Measurements from ENCODE around the gene WIPF3.

WIPF3 gene

DNA sequence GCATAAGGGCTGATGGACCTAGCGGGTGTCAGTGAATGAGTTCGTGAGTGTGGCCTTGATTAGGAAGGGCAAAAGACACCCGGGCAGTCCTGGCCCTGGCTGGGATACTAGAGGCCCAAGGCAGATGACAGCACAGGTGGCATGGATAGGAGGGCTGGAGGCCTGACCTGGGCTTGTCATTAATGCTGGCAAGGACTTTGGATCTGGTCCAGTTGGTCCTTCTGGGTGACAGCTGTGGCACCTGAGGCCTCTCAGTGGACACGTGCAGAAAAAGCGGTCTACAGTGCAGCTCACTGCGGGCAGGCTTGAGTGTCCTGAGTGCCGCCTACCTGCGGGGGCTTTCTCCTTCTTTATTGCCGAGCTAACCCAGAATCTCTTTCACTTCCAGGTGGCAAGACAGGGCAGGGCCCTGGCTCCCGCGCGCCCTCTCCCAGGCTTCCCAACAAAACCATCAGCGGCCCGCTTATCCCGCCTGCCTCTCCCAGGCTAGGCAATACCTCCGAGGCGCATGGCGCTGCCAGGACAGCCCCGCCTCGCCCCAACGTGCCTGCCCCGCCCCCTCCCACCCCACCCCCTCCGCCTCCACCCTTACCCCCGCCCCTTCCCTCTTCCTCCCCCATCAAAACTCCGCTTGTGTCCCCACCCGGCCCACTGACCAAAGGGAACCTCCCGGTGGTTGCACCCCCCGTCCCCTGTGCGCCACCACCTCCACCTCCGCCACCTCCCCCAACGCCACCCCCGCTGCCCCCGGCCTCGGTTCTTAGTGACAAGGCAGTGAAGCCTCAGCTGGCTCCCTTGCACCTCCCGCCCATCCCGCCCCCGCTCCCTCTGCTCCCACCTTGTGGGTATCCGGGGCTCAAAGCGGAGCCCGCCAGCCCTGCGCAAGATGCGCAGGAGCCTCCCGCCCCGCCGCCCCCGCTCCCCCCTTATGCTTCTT, 77.4 kb downstream of the WIPF3 start:
- H3K27me3 ChIP-seq (ENCODE audit: insufficient read depth, poor library complexity, severe bottlenecking) = no peaks in the 10 kb centered on the region
- TF ChIP-seq, protein P1, sequence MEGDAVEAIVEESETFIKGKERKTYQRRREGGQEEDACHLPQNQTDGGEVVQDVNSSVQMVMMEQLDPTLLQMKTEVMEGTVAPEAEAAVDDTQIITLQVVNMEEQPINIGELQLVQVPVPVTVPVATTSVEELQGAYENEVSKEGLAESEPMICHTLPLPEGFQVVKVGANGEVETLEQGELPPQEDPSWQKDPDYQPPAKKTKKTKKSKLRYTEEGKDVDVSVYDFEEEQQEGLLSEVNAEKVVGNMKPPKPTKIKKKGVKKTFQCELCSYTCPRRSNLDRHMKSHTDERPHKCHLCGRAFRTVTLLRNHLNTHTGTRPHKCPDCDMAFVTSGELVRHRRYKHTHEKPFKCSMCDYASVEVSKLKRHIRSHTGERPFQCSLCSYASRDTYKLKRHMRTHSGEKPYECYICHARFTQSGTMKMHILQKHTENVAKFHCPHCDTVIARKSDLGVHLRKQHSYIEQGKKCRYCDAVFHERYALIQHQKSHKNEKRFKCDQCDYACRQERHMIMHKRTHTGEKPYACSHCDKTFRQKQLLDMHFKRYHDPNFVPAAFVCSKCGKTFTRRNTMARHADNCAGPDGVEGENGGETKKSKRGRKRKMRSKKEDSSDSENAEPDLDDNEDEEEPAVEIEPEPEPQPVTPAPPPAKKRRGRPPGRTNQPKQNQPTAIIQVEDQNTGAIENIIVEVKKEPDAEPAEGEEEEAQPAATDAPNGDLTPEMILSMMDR (IDR thresholded peaks at IDR 0.05; ENCODE audit: poor library complexity, severe bottlenecking) = no peak
- peak; percentile 69 for ATAC-seq (ENCODE audit: low read depth)
- peak overlapping the region; percentile 11 for H3K4me3 ChIP-seq (ENCODE audit: severe bottlenecking)
- no peak for DNase-seq (ENCODE audit: low spot score)
- no peak overlapping the region for H3K27ac ChIP-seq (ENCODE audit: poor library complexity, severe bottlenecking)
- no peaks in the 10 kb centered on the region for H3K4me1 ChIP-seq (ENCODE audit: insufficient read depth, poor library complexity, severe bottlenecking)
- no peaks in the 10 kb centered on the region for H3K36me3 ChIP-seq (ENCODE audit: low read depth)
- no peaks in the 10 kb centered on the region for H3K9me3 ChIP-seq (ENCODE audit: severe bottlenecking)

GRCh38 chr7:29884399-29885272, 78.3 kb downstream of the WIPF3 start:
- Histone ChIP-seq H3K27ac (ENCODE audit: poor library complexity, severe bottlenecking) (no peak overlapping the region), H3K36me3 (ENCODE audit: low read depth) (no peaks in the 10 kb centered on the region), H3K4me3 (ENCODE audit: severe bottlenecking) (peak overlapping the region; percentile 8), H3K4me1 (ENCODE audit: insufficient read depth, poor library complexity, severe bottlenecking) (no peaks in the 10 kb centered on the region), H3K9me3 (ENCODE audit: severe bottlenecking) (no peaks in the 10 kb centered on the region), H3K27me3 (ENCODE audit: insufficient read depth, poor library complexity, severe bottlenecking) (no peaks in the 10 kb centered on the region)
- DNase-seq (ENCODE audit: low spot score) (no peak), ATAC-seq (ENCODE audit: low read depth) (peak; percentile 73)
- TF ChIP-seq, protein P1 (IDR thresholded peaks at IDR 0.05; ENCODE audit: poor library complexity, severe bottlenecking) = peak; percentile 11

- Histone ChIP-seq H3K4me1 (ENCODE audit: insufficient read depth, poor library complexity, severe bottlenecking) (no peaks in the 10 kb centered on the region), H3K4me3 (ENCODE audit: severe bottlenecking) (no peak overlapping the region), H3K36me3 (ENCODE audit: low read depth) (no peaks in the 10 kb centered on the region), H3K27me3 (ENCODE audit: insufficient read depth, poor library complexity, severe bottlenecking) (no peaks in the 10 kb centered on the region), H3K27ac (ENCODE audit: poor library complexity, severe bottlenecking) (no peak overlapping the region), H3K9me3 (ENCODE audit: severe bottlenecking) (no peaks in the 10 kb centered on the region)
- ATAC-seq (ENCODE audit: low read depth) = no peak
- DNase-seq (ENCODE audit: low spot score) = no peak
- TF ChIP-seq, protein P1 (IDR thresholded peaks at IDR 0.05; ENCODE audit: poor library complexity, severe bottlenecking) = no peak
Measured at GRCh38 chr7:29885626-29886025, 79.3 kb downstream of the WIPF3 start.

GRCh38 chr7:29886827-29887226, 80.5 kb downstream of the WIPF3 start:
- Histone ChIP-seq H3K9me3 (ENCODE audit: severe bottlenecking) (no peaks in the 10 kb centered on the region), H3K4me3 (ENCODE audit: severe bottlenecking) (no peak overlapping the region), H3K27ac (ENCODE audit: poor library complexity, severe bottlenecking) (no peak overlapping the region), H3K36me3 (ENCODE audit: low read depth) (no peaks in the 10 kb centered on the region), H3K27me3 (ENCODE audit: insufficient read depth, poor library complexity, severe bottlenecking) (no peaks in the 10 kb centered on the region), H3K4me1 (ENCODE audit: insufficient read depth, poor library complexity, severe bottlenecking) (no peaks in the 10 kb centered on the region)
- DNase-seq (ENCODE audit: low spot score) (no peak), ATAC-seq (ENCODE audit: low read depth) (no peak)
- TF ChIP-seq, protein P1 (IDR thresholded peaks at IDR 0.05; ENCODE audit: poor library complexity, severe bottlenecking) = no peak

Data from RWPE2 (cell line).